Right lobe of liver (tissue), 4 donors: ENCODE results near the gene TIMM8A.
A peak's percentile ranks its signal among the peaks of the same experiment; 100 is the strongest.

ENCODE experiments used
- POLR2A ChIP-seq: fragments of 450-650 bp; IDR thresholded peaks from one replicate; pipeline ENCODE4 v1.6.1; 2017; ENCODE audit warnings: antibody characterized with exemption, mild to moderate bottlenecking
- TF ChIP-seq, protein P1 (sequence below), 4 donors: fragments of 200-600 bp in 3 of 4; fragments of 450-650 bp in 1 of 4; IDR thresholded peaks; one replicate each; pipeline versions ENCODE4 v1.5.1 to v1.8.0; 2016 to 2022; ENCODE audit warnings: antibody characterized with exemption in 4 of 4, mild to moderate bottlenecking in 2 of 4
- donor health status: DM: no; HTN: no; CAD: no.
- donor health status: DM: no; HTN: no; CAD: no.
- donor health status: DM: no; HTN: yes; CAD: no.

DNA sequence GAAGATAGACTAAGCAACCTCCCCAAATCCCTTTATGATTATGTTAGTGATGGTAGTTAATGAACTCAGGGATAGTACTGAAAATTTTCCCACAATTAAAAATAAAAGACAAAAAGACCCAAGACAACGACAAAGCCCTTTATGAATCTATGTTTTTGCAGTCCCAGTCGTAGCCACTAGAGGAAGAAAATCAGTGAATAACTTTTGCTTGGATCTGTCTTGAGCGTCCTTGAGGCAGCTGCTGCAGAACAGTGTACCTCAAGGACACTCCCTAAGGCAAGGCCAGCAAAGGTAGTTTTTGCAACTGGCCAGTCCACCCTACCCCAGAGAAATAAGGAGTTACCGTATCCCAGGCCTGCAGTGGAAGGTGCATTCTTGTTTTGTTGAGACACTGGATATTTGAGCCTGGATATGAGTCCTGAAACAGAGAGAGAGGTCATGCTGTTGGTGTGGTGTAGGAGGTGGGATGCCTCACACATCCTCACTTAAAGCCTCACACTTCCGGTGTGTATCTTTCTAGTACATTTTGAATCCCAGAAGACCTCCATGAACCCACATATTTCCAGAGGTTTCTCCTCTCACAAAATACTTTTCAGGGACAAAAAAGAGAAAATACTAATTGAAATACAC lies 8.7 kb upstream of the TIMM8A start:
- TF ChIP-seq, protein P1, sequence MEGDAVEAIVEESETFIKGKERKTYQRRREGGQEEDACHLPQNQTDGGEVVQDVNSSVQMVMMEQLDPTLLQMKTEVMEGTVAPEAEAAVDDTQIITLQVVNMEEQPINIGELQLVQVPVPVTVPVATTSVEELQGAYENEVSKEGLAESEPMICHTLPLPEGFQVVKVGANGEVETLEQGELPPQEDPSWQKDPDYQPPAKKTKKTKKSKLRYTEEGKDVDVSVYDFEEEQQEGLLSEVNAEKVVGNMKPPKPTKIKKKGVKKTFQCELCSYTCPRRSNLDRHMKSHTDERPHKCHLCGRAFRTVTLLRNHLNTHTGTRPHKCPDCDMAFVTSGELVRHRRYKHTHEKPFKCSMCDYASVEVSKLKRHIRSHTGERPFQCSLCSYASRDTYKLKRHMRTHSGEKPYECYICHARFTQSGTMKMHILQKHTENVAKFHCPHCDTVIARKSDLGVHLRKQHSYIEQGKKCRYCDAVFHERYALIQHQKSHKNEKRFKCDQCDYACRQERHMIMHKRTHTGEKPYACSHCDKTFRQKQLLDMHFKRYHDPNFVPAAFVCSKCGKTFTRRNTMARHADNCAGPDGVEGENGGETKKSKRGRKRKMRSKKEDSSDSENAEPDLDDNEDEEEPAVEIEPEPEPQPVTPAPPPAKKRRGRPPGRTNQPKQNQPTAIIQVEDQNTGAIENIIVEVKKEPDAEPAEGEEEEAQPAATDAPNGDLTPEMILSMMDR (IDR thresholded peaks at IDR 0.05), result peak in 2 of 4 donors; percentile 21 to 26
- no peak for TF ChIP-seq POLR2A
